ENCODE results near the gene SLX1A. TPM values are rescaled to one million over a fixed set of nuclear protein-coding genes. Genes with fewer than 3 reads are reported as not detected.
"Not testable (repeated sequence)": the region's sequence is repeated elsewhere in the genome, so short reads cannot be mapped to it uniquely, and the experiment has no call there.

Gene SLX1A
- total RNA-seq, 4 donors from 2014 or later = 56.1 to 283 (median 260) TPM

DNA sequence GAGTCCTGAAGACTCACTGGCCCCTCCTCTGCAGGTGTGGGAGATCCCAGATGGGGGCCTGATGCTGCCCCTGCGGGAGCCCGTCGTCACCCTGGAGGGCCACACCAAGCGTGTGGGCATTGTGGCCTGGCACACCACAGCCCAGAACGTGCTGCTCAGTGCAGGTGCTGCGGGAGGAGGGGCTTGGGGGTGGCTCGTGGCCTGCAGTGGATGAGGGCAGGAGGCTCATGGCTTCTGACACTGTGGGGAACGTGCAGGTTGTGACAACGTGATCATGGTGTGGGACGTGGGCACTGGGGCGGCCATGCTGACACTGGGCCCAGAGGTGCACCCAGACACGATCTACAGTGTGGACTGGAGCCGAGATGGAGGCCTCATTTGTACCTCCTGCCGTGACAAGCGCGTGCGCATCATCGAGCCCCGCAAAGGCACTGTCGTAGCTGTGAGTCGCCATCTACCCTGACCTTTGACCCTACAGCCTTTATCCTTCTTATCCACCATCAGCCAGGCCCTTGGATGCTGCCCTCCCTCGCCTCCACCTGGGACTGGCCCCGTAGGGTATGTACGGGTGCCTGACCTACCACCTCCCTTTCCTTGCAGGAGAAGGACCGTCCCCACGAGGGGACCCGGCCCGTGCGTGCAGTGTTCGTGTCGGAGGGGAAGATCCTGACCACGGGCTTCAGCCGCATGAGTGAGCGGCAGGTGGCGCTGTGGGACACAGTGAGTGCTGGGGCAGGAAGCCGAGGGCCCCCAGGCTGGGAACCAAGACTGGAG is 6.7 kb upstream of the SLX1A start:
- Histone ChIP-seq H3K36me3 (no peaks in the 10 kb centered on the region), H3K4me3 (peak overlapping the region in 3 of 4 donors; percentile 65 to 97 (median 66)), H3K27ac (peak overlapping the region; percentile 80 to 97 (median 86)), H3K4me1 (peaks cover 0 to 34% (median 19%) of the 10 kb centered on the region in 4 donors), H3K27me3 (no peaks in the 10 kb centered on the region), H3K9me3 (no peaks in the 10 kb centered on the region)
- TF ChIP-seq POLR2A (IDR thresholded peaks at IDR 0.05) = no peak
- TF ChIP-seq, protein P1, sequence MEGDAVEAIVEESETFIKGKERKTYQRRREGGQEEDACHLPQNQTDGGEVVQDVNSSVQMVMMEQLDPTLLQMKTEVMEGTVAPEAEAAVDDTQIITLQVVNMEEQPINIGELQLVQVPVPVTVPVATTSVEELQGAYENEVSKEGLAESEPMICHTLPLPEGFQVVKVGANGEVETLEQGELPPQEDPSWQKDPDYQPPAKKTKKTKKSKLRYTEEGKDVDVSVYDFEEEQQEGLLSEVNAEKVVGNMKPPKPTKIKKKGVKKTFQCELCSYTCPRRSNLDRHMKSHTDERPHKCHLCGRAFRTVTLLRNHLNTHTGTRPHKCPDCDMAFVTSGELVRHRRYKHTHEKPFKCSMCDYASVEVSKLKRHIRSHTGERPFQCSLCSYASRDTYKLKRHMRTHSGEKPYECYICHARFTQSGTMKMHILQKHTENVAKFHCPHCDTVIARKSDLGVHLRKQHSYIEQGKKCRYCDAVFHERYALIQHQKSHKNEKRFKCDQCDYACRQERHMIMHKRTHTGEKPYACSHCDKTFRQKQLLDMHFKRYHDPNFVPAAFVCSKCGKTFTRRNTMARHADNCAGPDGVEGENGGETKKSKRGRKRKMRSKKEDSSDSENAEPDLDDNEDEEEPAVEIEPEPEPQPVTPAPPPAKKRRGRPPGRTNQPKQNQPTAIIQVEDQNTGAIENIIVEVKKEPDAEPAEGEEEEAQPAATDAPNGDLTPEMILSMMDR (IDR thresholded peaks at IDR 0.05) = peak; percentile 72 to 86 (median 78)
- DNase-seq = peak; percentile 88 to 95 (median 93)

DNA sequence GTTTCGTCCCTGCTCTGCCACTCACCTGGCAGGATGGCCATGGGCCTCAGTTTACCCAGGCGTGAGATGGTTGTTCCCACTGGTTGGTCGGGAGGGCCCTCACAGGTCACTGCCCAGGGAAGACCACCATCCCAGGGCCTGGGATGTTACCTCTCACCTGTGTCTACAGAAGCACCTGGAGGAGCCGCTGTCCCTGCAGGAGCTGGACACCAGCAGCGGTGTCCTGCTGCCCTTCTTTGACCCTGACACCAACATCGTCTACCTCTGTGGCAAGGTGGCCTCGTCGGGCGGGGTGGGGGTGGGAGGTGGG is 6.2 kb upstream of the SLX1A start:
- Histone ChIP-seq H3K36me3 (no peaks in the 10 kb centered on the region), H3K4me3 (peak overlapping the region in 1 of 4 donors; percentile 97), H3K4me1 (peaks cover 0 to 34% (median 19%) of the 10 kb centered on the region in 4 donors), H3K27ac (peak overlapping the region; percentile 80 to 97 (median 86)), H3K27me3 (no peaks in the 10 kb centered on the region), H3K9me3 (no peaks in the 10 kb centered on the region)
- TF ChIP-seq, protein P1 (IDR thresholded peaks at IDR 0.05) = peak in 1 of 6 experiments; percentile 19
- no peak for TF ChIP-seq POLR2A (IDR thresholded peaks at IDR 0.05)
- DNase-seq = no peak

DNA sequence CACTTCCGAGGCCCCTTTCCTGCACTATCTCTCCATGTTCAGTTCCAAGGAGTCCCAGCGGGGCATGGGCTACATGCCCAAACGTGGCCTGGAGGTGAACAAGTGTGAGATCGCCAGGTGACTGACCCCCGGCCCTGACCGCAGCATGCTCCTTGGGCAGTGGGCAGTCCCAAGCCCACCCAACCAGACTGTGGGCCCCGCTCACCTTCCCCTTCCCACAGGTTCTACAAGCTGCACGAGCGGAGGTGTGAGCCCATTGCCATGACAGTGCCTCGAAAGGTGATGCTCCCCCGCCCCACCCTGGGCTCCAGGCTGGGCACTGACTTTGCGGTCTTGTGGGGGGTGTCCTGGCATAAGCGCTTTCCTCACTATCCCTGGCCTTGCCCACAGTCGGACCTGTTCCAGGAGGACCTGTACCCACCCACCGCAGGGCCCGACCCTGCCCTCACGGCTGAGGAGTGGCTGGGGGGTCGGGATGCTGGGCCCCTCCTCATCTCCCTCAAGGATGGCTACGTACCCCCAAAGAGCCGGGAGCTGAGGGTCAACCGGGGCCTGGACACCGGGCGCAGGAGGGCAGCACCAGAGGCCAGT is 5.6 kb upstream of the SLX1A start:
- Histone ChIP-seq H3K27ac (peak overlapping the region in 3 of 4 donors; percentile 80 to 97 (median 90)), H3K36me3 (no peaks in the 10 kb centered on the region), H3K4me1 (peaks cover 0 to 29% (median 19%) of the 10 kb centered on the region in 4 donors), H3K27me3 (no peaks in the 10 kb centered on the region), H3K4me3 (peak overlapping the region in 1 of 4 donors; percentile 97), H3K9me3 (no peaks in the 10 kb centered on the region)
- TF ChIP-seq, protein P1 (IDR thresholded peaks at IDR 0.05) = no peak
- no peak for TF ChIP-seq POLR2A (IDR thresholded peaks at IDR 0.05)
- DNase-seq = peak; percentile 18 to 49 (median 48)

DNA sequence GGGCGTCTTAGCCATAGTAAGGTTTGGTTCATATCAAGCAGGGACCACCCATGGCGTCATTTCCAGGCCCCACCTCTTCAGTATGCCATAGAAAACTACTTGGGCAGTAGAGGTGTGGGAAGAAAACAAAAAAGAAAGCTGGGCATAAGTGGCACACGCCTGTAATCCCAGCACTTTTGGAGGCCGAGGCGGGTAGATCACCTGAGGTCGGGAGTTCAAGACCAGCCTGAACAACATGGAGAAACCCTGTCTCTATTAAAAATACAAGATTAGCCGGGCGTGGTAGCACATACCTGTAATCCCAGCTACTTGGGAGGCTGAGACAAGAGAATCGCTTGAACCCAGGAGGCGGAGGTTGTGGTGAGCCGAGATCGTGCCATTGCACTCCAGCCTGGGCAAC is 2.5 kb upstream of the SLX1A start:
- H3K27ac ChIP-seq, H3K36me3 ChIP-seq, H3K4me3 ChIP-seq, H3K9me3 ChIP-seq, DNase-seq, H3K27me3 ChIP-seq: not testable (repeated sequence)
- peaks cover 0 to 19% (median 17%) of the 10 kb centered on the region in 4 donors for H3K4me1 ChIP-seq

DNA sequence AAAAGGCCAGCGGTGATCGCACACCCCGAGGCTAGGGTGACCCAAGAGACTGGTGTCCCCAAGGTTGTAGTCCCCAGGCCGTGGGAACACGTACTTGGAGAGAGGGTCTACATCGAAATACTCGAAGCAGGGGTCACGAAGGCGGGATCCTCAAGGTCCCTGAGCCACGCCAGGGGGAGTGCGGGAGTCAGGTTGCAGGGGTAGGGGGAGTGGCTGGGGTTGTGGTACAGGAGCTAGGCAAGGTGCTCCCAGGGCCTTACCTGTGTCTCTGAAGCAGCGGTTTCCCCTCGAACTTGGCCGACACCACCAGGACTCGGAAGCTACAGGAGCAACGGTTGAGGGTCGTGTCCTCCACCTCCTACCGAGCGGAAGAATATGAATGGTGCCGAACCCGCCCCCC is 577 bp upstream of the SLX1A start:
- H3K4me3 ChIP-seq, H3K27ac ChIP-seq, H3K27me3 ChIP-seq, H3K4me1 ChIP-seq, DNase-seq, H3K9me3 ChIP-seq, H3K36me3 ChIP-seq: not testable (repeated sequence)

DNA sequence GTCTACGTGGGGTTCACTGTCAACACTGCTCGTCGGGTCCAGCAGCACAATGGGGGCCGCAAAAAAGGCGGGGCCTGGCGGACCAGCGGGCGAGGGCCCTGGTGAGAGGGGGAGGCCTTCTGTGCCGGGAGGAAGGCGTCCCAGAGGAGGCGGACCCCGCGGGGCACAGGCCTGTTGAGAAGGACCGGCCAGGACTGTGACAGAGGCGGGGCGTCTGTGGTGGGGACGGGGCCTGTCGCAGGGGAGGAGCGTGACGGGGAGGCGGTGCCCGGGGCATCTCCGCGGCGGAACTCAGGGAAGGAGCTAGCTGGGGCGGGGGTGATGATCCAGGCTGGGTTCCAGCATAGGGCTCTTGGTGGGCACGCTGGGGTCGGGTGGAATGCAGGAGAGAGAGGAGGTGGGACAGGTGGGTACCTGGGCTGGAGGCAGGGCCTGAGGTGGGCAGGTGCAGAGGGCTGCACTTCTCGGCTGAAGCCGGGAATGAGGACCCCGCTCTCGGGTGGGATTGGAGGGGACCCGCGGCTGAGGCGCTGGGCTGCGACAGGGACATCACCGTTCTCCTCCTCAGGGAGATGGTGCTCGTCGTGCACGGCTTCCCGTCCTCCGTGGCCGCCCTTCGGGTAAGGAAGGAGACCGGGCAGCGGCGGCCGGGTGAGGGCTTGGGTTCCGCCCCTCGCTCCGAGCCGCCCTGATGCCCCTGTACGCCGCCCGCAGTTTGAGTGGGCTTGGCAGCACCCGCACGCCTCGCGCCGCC is 674 bp downstream of the SLX1A start:
- not testable (repeated sequence) for H3K9me3 ChIP-seq, H3K4me1 ChIP-seq, H3K36me3 ChIP-seq, H3K27me3 ChIP-seq
- H3K27ac ChIP-seq = peak overlapping the region; percentile 61 to 91 (median 74)
- DNase-seq = peak in 1 of 3 donors; percentile 44
- peak overlapping the region; percentile 42 to 66 (median 49) for H3K4me3 ChIP-seq

DNA sequence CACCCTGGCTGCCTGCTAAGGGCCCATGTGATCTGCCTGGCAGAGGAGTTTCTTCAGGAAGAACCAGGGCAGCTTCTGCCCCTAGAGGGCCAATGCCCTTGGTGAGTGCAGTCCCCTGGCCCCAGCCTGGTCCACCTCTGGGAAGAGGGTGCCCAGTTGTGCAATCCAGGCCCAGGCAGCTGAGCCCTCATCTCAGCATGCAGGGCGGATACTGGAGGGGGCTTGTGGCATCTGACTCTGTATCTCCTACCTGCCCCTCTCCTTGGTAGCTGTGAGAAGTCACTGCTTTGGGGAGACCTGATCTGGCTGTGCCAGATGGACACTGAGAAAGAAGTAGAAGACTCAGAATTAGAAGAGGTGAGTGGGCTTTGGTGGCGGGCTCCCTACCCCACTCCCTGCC is 3.3 kb downstream of the SLX1A start:
- DNase-seq = peak in 1 of 3 donors; percentile 33
- not testable (repeated sequence) for H3K4me3 ChIP-seq, H3K36me3 ChIP-seq, H3K9me3 ChIP-seq, H3K27me3 ChIP-seq, H3K4me1 ChIP-seq
- H3K27ac ChIP-seq = peak overlapping the region in 1 of 4 donors; percentile 57

DNA sequence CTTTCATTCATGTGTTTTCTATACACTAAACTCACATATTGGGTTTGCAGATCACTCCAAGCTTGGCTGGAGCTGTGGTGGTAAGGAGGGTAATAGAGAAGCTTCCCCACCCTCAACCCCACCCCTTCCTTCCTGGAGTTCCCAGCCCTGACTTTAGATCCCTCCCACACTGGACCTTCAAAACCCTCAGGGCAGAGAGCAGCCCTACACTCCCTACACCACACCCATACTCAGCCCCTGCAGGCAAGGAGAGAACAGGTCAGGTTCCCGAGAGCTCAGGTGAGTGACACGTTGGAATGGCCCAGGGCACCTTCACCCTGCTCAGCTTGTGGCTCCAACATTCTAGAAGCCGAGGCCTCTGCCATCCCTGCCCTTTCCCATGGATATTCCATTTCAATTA is 5.4 kb downstream of the SLX1A start, which contains the start of gene SULT1A3:
Gene SULT1A3 (plus strand): TSS at position 207 of the 400 bp plus-strand sequence. CDS start 1,474 bp downstream, outside the sequence.
- not testable (repeated sequence) for H3K4me3 ChIP-seq, DNase-seq, H3K27ac ChIP-seq, H3K36me3 ChIP-seq, H3K27me3 ChIP-seq, H3K4me1 ChIP-seq, H3K9me3 ChIP-seq

DNA sequence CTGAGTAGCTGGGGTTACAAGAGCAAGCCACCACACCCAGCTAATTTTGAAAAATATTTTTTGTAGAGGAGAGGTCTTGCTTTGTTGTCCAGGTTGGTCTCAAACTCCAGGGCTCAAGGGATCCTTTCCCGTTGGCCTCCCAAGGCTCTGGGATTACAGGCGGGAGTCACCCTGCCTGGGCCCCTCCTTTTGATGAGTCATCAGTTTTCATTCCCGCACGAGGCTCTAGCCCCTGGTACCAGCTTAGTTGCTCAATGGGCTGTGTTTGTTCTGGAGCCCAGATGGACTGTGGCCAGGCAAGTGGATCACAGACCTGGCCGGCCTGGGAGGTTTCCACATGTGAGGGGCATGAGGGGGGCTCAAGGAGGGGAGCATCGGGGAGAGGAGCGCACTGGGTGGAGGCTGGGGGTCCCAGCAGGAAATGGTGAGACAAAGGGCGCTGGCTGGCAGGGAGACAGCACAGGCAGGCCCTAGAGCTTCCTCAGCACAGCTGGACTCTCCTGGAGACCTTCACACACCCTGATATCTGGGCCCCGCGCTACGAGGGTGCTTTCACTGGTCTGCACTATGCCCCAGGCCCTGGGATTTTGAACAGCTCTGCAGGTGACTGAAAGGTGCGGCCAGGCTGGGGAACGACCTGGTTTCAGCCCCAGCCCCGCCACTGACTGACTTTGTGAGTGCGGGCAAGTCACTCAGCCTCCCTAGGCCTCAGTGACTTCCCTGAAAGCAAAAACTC is 6.1 kb downstream of the SLX1A start:
- not testable (repeated sequence) for H3K4me3 ChIP-seq, DNase-seq, H3K4me1 ChIP-seq, H3K9me3 ChIP-seq, H3K36me3 ChIP-seq, H3K27me3 ChIP-seq, H3K27ac ChIP-seq

DNA sequence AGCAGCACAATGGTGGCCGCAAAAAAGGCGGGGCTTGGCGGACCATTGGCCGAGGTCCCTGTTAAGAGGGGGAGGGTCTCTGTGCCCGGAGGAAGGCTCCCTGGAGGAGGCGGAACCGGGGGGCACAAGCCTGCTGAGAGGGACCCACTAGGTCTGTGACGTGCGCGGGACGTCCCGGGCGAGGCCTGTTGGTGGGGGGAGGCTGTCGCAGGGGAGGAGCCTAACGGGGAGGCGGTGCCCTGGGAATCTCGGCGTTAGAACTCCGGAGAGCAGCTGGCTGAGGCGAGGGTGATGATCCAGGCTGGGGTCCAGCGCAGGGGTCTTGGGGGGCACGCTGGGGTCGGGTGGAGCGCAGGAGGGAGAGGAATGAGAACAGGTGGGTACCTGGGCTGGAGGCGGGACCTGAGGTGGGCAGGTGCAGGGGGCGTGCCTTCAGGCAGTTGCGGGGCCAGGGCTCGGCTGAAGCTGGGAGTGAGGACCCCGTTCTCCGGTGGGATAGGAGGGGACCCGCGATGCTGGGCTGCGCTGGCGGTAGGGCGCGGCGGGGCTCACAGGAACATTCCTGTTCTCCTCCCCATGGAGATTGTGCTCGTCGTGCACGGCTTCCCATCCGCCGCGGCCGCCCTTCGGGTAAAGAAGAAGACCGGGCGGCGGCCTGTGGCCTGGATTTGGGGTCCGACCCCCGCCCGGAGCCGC is 12.0 kb downstream of the SLX1A start:
- peak overlapping the region in 2 of 4 donors; percentile 62 to 68 for H3K27ac ChIP-seq
- not testable (repeated sequence) for H3K36me3 ChIP-seq, H3K9me3 ChIP-seq, H3K4me1 ChIP-seq, H3K27me3 ChIP-seq
- peak in 1 of 3 donors; percentile 47 for DNase-seq
- peak overlapping the region; percentile 47 to 66 (median 52) for H3K4me3 ChIP-seq
